GM19463 (cell line): ENCODE measurements around the gene CRY2.

Experiments
- ATAC-seq: cut with Tn5 transposase; IDR thresholded peaks from one replicate; pipeline ENCODE4 v1.9.1; 2021; ENCODE audit warnings: mild to moderate bottlenecking, moderate library complexity; ENCODE audit not compliant: unreplicated experiment

CRY2 gene

GRCh38 chr11:45917286-45917622 lies 70.0 kb downstream of the CRY2 start:
- ATAC-seq: no peak

- ATAC-seq: peak; percentile 93
Observed at GRCh38 chr11:45917623-45918330, 70.5 kb downstream of the CRY2 start, which contains the start of gene PEX16. PEX16 (minus strand) TSS chr11:45917877; CDS start chr11:45917811, 66 bp downstream.

GRCh38 chr11:45918331-45918941 lies 71.2 kb downstream of the CRY2 start:
- ATAC-seq: no peak

GRCh38 chr11:45918962-45919675 lies 71.8 kb downstream of the CRY2 start:
- ATAC-seq: no peak

GRCh38 chr11:45919806-45920530 lies 72.7 kb downstream of the CRY2 start:
- ATAC-seq: no peak

- no peak for ATAC-seq
Observed at GRCh38 chr11:45920531-45921477, 73.5 kb downstream of the CRY2 start.

- no peak for ATAC-seq
Observed at GRCh38 chr11:45921561-45922424, 74.5 kb downstream of the CRY2 start.

- ATAC-seq: no peak
Observed at GRCh38 chr11:45922425-45923082, 75.3 kb downstream of the CRY2 start, which contains the start of gene LARGE2. LARGE2 (plus strand) TSS chr11:45922656; CDS start chr11:45922883, 227 bp downstream.

- ATAC-seq: no peak
Observed at GRCh38 chr11:45924036-45924915, 77.0 kb downstream of the CRY2 start.

- no peak for ATAC-seq
Observed at GRCh38 chr11:45924927-45925326, 77.7 kb downstream of the CRY2 start.

- no peak for ATAC-seq
Observed at GRCh38 chr11:45925550-45925949, 78.3 kb downstream of the CRY2 start.

GRCh38 chr11:45926001-45926401 lies 78.7 kb downstream of the CRY2 start:
- no peak for ATAC-seq

GRCh38 chr11:45926536-45927331 lies 79.5 kb downstream of the CRY2 start:
- ATAC-seq: no peak

- ATAC-seq: no peak
Observed at GRCh38 chr11:45927332-45927683, 80.0 kb downstream of the CRY2 start.

- ATAC-seq: no peak
Observed at GRCh38 chr11:45927684-45928413, 80.6 kb downstream of the CRY2 start.

GRCh38 chr11:45928535-45929215 lies 81.4 kb downstream of the CRY2 start:
- ATAC-seq: no peak
